K562 (cell line): Measurements from ENCODE around the gene RBM5. TPM values are rescaled to one million over a fixed set of nuclear protein-coding genes. Genes with fewer than 3 reads are reported as not detected.

Experiments used
- ATAC-seq: fragments of 200-7000 bp; cut with Tn5 transposase; 3 replicates; pipeline ENCODE4 v1.9.1; 2020; ENCODE audit warnings: moderate library complexity
- BruUV-seq: library from RNA; stranded (reverse); fragments of 400-500 nt; replicated peaks from 2 replicates; lab custom pipeline; 2021; lab: Mats Ljungman, UMichigan
- CTCF ChIA-PET: fragments of 300-600 bp; formaldehyde crosslinking; extraction: SDS; loops from one replicate; lab custom pipeline; 2021; ENCODE audit warnings: low intra/inter-chr PET ratio; lab: Yijun Ruan, JAX
- POLR2A ChIA-PET: fragments of 300-600, 350-650 bp; sonication (Branson Sonifier 250); formaldehyde crosslinking; extraction: SDS; loops from one replicate; lab custom pipeline; 2021; ENCODE audit warnings: antibody characterized with exemption, inconsistent platforms; lab: Yijun Ruan, JAX
- DNase-seq, 4 experiments: peaks; one replicate each; pipeline versions ENCODE4 v3.0.0 to v3.0.0-alpha.2; 2011 to 2018; ENCODE audit warnings: low spot score in 3 of 4, mixed read lengths in 3 of 4; ENCODE audit errors: extremely low read depth in 1 of 4
- FAIRE-seq: peaks from 2 replicates; lab custom pipeline; 2011; peaks lifted over from hg19 to GRCh38; lab: Jason Lieb, UNC
- H2AFZ ChIP-seq: 2 replicates; pipeline ENCODE4 v1.6.0; 2011; ENCODE audit warnings: low read depth, low read length, control low read depth, inconsistent platforms
- H3K27ac ChIP-seq: fragments of 200-600 bp; 3 replicates; pipeline ENCODE4 v1.8.0; 2011; ENCODE audit warnings: low read depth, mild to moderate bottlenecking, control low read depth, inconsistent platforms, low read length, moderate library complexity, mixed read lengths; ENCODE audit errors: extremely low read depth
- H3K27me3 ChIP-seq, 2 experiments: fragments of 300-600 bp in 1 of 2; 2 replicates in 1 of 2; 3 replicates in 1 of 2; pipeline versions ENCODE4 v1.6.0 to v1.8.0; 2011; ENCODE audit warnings: inconsistent platforms in 2 of 2, low read length in 2 of 2, mild to moderate bottlenecking in 1 of 2, mixed read lengths in 1 of 2, moderate library complexity in 1 of 2; ENCODE audit not compliant: control insufficient read depth in 2 of 2, insufficient read depth in 2 of 2
- H3K36me3 ChIP-seq: fragments of 300-600 bp; 3 replicates; pipeline ENCODE4 v1.8.0; 2011; ENCODE audit warnings: mild to moderate bottlenecking, low read length, inconsistent platforms; ENCODE audit not compliant: control insufficient read depth, insufficient read depth
- H3K4me1 ChIP-seq, 2 experiments: fragments of 200-600 bp in 1 of 2; replicated peaks in 1 of 2; 2 replicates in 1 of 2; 3 replicates in 1 of 2; pipeline versions ENCODE4 v1.5.1 to v1.8.0; 2011; ENCODE audit warnings: inconsistent platforms in 2 of 2, low read length in 2 of 2, mild to moderate bottlenecking in 1 of 2, mixed read lengths in 1 of 2, moderate library complexity in 1 of 2; ENCODE audit not compliant: control insufficient read depth in 2 of 2, insufficient read depth in 2 of 2
- H3K4me2 ChIP-seq: 2 replicates; pipeline ENCODE4 v1.6.1; 2011; ENCODE audit warnings: low read length, control low read depth, inconsistent platforms, mixed read lengths; ENCODE audit not compliant: insufficient read depth
- H3K4me3 ChIP-seq: fragments of 200-600 bp; sonication (generic), shearing (Covaris generic); 2 replicates; pipeline ENCODE4 v1.5.1; 2016; ENCODE audit warnings: control low read depth, inconsistent platforms
- H3K79me2 ChIP-seq: fragments of 200-600 bp; 3 replicates; pipeline ENCODE4 v1.8.0; 2011; ENCODE audit warnings: low read length, inconsistent platforms; ENCODE audit not compliant: control insufficient read depth, insufficient read depth
- H3K9ac ChIP-seq, 2 experiments: 2 replicates each; pipeline versions ENCODE4 v1.6.0 to v1.6.1; 2011; ENCODE audit warnings: low read depth in 2 of 2, low read length in 2 of 2, control low read depth in 1 of 2, inconsistent platforms in 1 of 2, mild to moderate bottlenecking in 1 of 2, mixed read lengths in 1 of 2; ENCODE audit not compliant: insufficient read depth in 1 of 2
- H3K9me1 ChIP-seq: one replicate; pipeline ENCODE4 v1.6.0; 2011; ENCODE audit warnings: inconsistent platforms, mild to moderate bottlenecking, low read length, moderate library complexity; ENCODE audit not compliant: control insufficient read depth, insufficient read depth
- H3K9me3 ChIP-seq: replicated peaks from 2 replicates; pipeline ENCODE4 v1.5.1; 2011; ENCODE audit warnings: low read depth, low read length, inconsistent platforms; ENCODE audit not compliant: control insufficient read depth, insufficient read depth
- H4K20me1 ChIP-seq: replicated peaks from 2 replicates; pipeline ENCODE4 v1.6.1; 2011; ENCODE audit warnings: low read length, inconsistent platforms, mixed read lengths; ENCODE audit not compliant: control insufficient read depth, insufficient read depth
- DMBX1 ChIP-seq: fragments of 250-450 bp; sonication (Bioruptor Pico); IDR thresholded peaks from 2 replicates; pipeline ENCODE4 v1.8.0; 2022; ENCODE audit warnings: inconsistent platforms, mild to moderate bottlenecking, moderate library complexity, borderline replicate concordance
- ESRRB ChIP-seq: fragments of 250-450 bp; sonication (Bioruptor Pico); IDR thresholded peaks from 2 replicates; pipeline ENCODE4 v1.5.0; 2020; ENCODE audit warnings: mild to moderate bottlenecking, moderate library complexity, borderline replicate concordance
- HES1 ChIP-seq: fragments of 450-650 bp; IDR thresholded peaks from 2 replicates; pipeline ENCODE4 v1.6.1; 2016; ENCODE audit warnings: low read depth, mild to moderate bottlenecking, moderate library complexity
- HNRNPK ChIP-seq: fragments of 200-400 bp; formaldehyde crosslinking; IDR thresholded peaks from one replicate; pipeline ENCODE4 v1.6.1; 2018; ENCODE audit warnings: mild to moderate bottlenecking, low read depth, low read length; ENCODE audit not compliant: poor library complexity, severe bottlenecking
- HNRNPUL1 ChIP-seq: fragments of 200-400 bp; formaldehyde crosslinking; IDR thresholded peaks from 2 replicates; pipeline ENCODE4 v1.6.1; 2017; ENCODE audit warnings: low read length
- ID3 ChIP-seq, 2 experiments: fragments of 250-450 bp in 1 of 2; fragments of 450-650 bp in 1 of 2; sonication (Bioruptor Pico) in 1 of 2; IDR thresholded peaks; 2 replicates each; pipeline versions ENCODE4 v1.6.1 to v1.8.0; 2016 to 2021; ENCODE audit warnings: mild to moderate bottlenecking in 2 of 2, moderate library complexity in 2 of 2, missing compliant biosample characterization in 1 of 2, missing genetic modification characterization in 1 of 2
- MBD2 ChIP-seq: sonication (generic); IDR thresholded peaks from 2 replicates; pipeline ENCODE4 v1.6.1; 2016; ENCODE audit warnings: low read depth, borderline replicate concordance
- NONO ChIP-seq, 2 experiments: fragments of 200-400 bp in 1 of 2; fragments of 450-650 bp in 1 of 2; formaldehyde crosslinking in 1 of 2; IDR thresholded peaks; 2 replicates each; pipeline ENCODE4 v1.6.1; 2017; ENCODE audit warnings: low read depth in 2 of 2, mild to moderate bottlenecking in 2 of 2, moderate library complexity in 2 of 2, low read length in 1 of 2
- RHOXF2B ChIP-seq: fragments of 250-450 bp; sonication (Bioruptor Pico); conservative IDR thresholded peaks from 2 replicates; pipeline ENCODE4 v1.5.1; 2021
- SETDB1 ChIP-seq: IDR thresholded peaks from one replicate; pipeline ENCODE4 v1.6.1; 2012; ENCODE audit warnings: low read length, control low read depth, inconsistent platforms
- SIRT6 ChIP-seq: IDR thresholded peaks from one replicate; pipeline ENCODE4 v1.6.1; 2012; ENCODE audit warnings: low read depth, mild to moderate bottlenecking, control low read depth, inconsistent platforms, low read length, moderate library complexity
- STAT6 ChIP-seq: sonication (generic); formaldehyde crosslinking; IDR thresholded peaks from 2 replicates; pipeline ENCODE4 v1.8.1; 2023; ENCODE audit warnings: mild to moderate bottlenecking, missing genetic modification reagents
- SUPT5H ChIP-seq: fragments of 450-650 bp; IDR thresholded peaks from 2 replicates; pipeline ENCODE4 v1.6.1; 2016
- ZNF212 ChIP-seq: fragments of 450-650 bp; formaldehyde crosslinking; IDR thresholded peaks from 2 replicates; pipeline ENCODE4 v1.4.0; 2020; ENCODE audit warnings: mild to moderate bottlenecking
- WGBS: fragments of 100-300 bp; shearing (Covaris generic); methylation state at CpG from one replicate; pipeline ENCODE4 v1.1.6; 2016; ENCODE audit warnings: low coverage, mixed read lengths; ENCODE audit not compliant: insufficient coverage; ENCODE audit errors: missing lambda C conversion rate; 5-methylcytosine and 5-hydroxymethylcytosine counted together
- in situ Hi-C: fragments of 300-500 bp; cut with MboI; formaldehyde crosslinking; loops from 4 replicates; pipeline ENCODE4 v1.15.0; 2018; ENCODE audit warnings: inconsistent platforms, mixed read lengths
- intact Hi-C: fragments of 100-400 bp; cut with micrococcal nuclease; formaldehyde crosslinking; loops from 2 replicates; pipeline ENCODE4 v1.14.2; 2022
- polyA plus RNA-seq, 8 experiments: library from polyadenylated mRNA; depleted of rRNA in 4 of 8; stranded (reverse) in 5 of 8; unstranded in 3 of 8; fragments of >200 nt; fragmentation: Nextera tagmentation in 2 of 8; fragmentation: Illumina TruSeq in 1 of 8; extraction: Ambion mirVana in 2 of 8; extraction: Trizol in 1 of 8; gene quantifications; 2 replicates each; pipeline versions ENCODE4 v1.2.1 to v1.2.3, GENCODE V29; 2011 to 2014; ENCODE audit warnings: inconsistent platforms in 1 of 8, missing spikeins in 1 of 8
- total RNA-seq, 7 experiments: library from RNA; depleted of rRNA in 6 of 7; stranded (reverse); fragments of >200 nt in 6 of 7; fragmentation: Illumina TruSeq in 2 of 7; extraction: Trizol in 2 of 7; gene quantifications; 2 replicates each; pipeline versions ENCODE4 v1.2.1 to v1.2.3, GENCODE V29; 2011 to 2021; ENCODE audit warnings: low replicate concordance in 1 of 7

Gene RBM5
- total and polyA plus RNA-seq, 9 of the 15 experiments (the other 6 are each of a cell fraction or from before 2014, with no cell fraction given), result 24.5 to 153 (median 81.6) TPM

- TF ChIP-seq ID3 (CRISPR knock-in tag; IDR thresholded peaks at IDR 0.05), result no peak
- TF ChIP-seq ID3 (tag; IDR thresholded peaks at IDR 0.05), result 0 out of 2 replicates have a peak, but pooled peaks have one; percentile 14
- no peak for TF ChIP-seq SIRT6
- no peak for TF ChIP-seq MBD2
- TF ChIP-seq SUPT5H, result no peak
- TF ChIP-seq ESRRB (CRISPR knock-in tag), result no peak
- peak; percentile 32; the same call in 1 of the 2 replicates for TF ChIP-seq DMBX1
These were observed 69.3 kb downstream of the RBM5 start (continued) for GRCh38 chr3:50157827-50158529.

- WGBS, result 56% methylated on average over 7 of the region's 10 CpGs
- intact Hi-C loops, result no loop called here
- no peaks in the 10 kb centered on the region for H3K27me3 ChIP-seq
- in situ Hi-C loops, result no loop called here
- ATAC-seq (no peak), FAIRE-seq (no peak), DNase-seq (no peak)
- no peak overlapping the region for H2AFZ ChIP-seq
- ChIA-PET POLR2A (interaction anchor here (0.6 kb wide), 1 partner anchor 78 kb away, joined by 3 read pairs; no protein-coding TSS in a partner anchor), CTCF (no interaction called here)
- peaks cover 3% of the 10 kb centered on the region; the same call in 1 of the 2 replicates for H4K20me1 ChIP-seq
- no peaks in the 10 kb centered on the region for H3K9me3 ChIP-seq
- no peak overlapping the region for H3K4me2 ChIP-seq
- H3K4me3 ChIP-seq, result no peak overlapping the region
- H3K27ac ChIP-seq, result no peak overlapping the region
- no peaks in the 10 kb centered on the region; the same call in 2 of the 3 replicates for H3K79me2 ChIP-seq
- no peaks in the 10 kb centered on the region for H3K36me3 ChIP-seq
- no peak overlapping the region; a peak in 1 of 4 replicates for H3K9ac ChIP-seq
- no TSS peak for BruUV-seq
- peaks cover 9 to 58% of the 10 kb centered on the region in 2 experiments; a peak in 4 of 5 replicates for H3K4me1 ChIP-seq
- no peaks in the 10 kb centered on the region for H3K9me1 ChIP-seq
- TF ChIP-seq HES1 (no peak), SETDB1 (no peak), HNRNPK (no peak), HNRNPUL1 (no peak), RHOXF2B (no peak), NONO (IDR thresholded peaks at IDR 0.05; ENCODE audit: low read depth in 2 of 2, low read length in 1 of 2) (no peak), ZNF212 (CRISPR knock-in tag) (no peak), STAT6 (CRISPR knock-in tag) (no peak)
These were observed 69.9 kb downstream of the RBM5 start for GRCh38 chr3:50158530-50159146.
